Caco-2 (cell line): ENCODE measurements around the gene FUBP3. TPM values are rescaled to one million over a fixed set of nuclear protein-coding genes. Genes with fewer than 3 reads are reported as not detected.

Source experiments
- BruUV-seq: library from RNA; stranded (reverse); fragments of 400-500 nt; replicated peaks from 2 replicates; lab custom pipeline; 2021; lab: Mats Ljungman, UMichigan
- CTCF ChIA-PET: fragments of 300-600 bp; sonication (Branson Sonifier 250); formaldehyde crosslinking; loops from one replicate; lab custom pipeline; 2022; ENCODE audit warnings: antibody characterized with exemption; lab: Charles Lee
- POLR2A ChIA-PET: fragments of 300-600 bp; sonication (Branson Sonifier 250); formaldehyde crosslinking; loops from one replicate; lab custom pipeline; 2022; ENCODE audit warnings: antibody characterized with exemption; lab: Charles Lee
- DNase-seq, 2 experiments: peaks; one replicate each; pipeline versions ENCODE4 v3.0.0 to v3.0.0-alpha.2; 2020 to 2022
- H3K27me3 ChIP-seq: replicated peaks from 2 replicates; pipeline ENCODE4 v1.6.0; 2011; ENCODE audit warnings: low read length; ENCODE audit not compliant: control insufficient read depth, insufficient read depth
- H3K36me3 ChIP-seq: 2 replicates; pipeline ENCODE4 v1.5.1; 2011; ENCODE audit warnings: low read length; ENCODE audit not compliant: control insufficient read depth, insufficient read depth
- H3K4me1 ChIP-seq: fragments of 250-450 bp; sonication (Bioruptor Pico); 2 replicates; pipeline ENCODE4 v1.5.1; 2020; ENCODE audit warnings: mild to moderate bottlenecking
- H3K4me3 ChIP-seq: 2 replicates; pipeline ENCODE4 v1.5.1; 2011; ENCODE audit warnings: low read depth, mild to moderate bottlenecking, control low read depth, low read length
- H3K9me3 ChIP-seq: fragments of 250-450 bp; sonication (Bioruptor Pico); 2 replicates; pipeline ENCODE4 v1.5.1; 2020; ENCODE audit warnings: mild to moderate bottlenecking, moderate library complexity
- H3K27ac Mint-ChIP-seq: one replicate; pipeline ENCODE4 v1.8.0; 2022; ENCODE audit warnings: mixed read lengths; ENCODE audit not compliant: unreplicated experiment
- H3K27me3 Mint-ChIP-seq: one replicate; pipeline ENCODE4 v1.8.0; 2022; ENCODE audit warnings: mixed read lengths; ENCODE audit not compliant: insufficient read depth, unreplicated experiment
- H3K36me3 Mint-ChIP-seq: one replicate; pipeline ENCODE4 v1.8.0; 2022; ENCODE audit warnings: mild to moderate bottlenecking, mixed read lengths; ENCODE audit not compliant: insufficient read depth, unreplicated experiment
- H3K4me1 Mint-ChIP-seq: one replicate; pipeline ENCODE4 v1.8.0; 2022; ENCODE audit warnings: low read depth, mixed read lengths; ENCODE audit not compliant: unreplicated experiment
- H3K4me3 Mint-ChIP-seq: one replicate; pipeline ENCODE4 v1.8.0; 2022; ENCODE audit warnings: mild to moderate bottlenecking, moderate library complexity, mixed read lengths; ENCODE audit not compliant: unreplicated experiment
- H3K9me3 Mint-ChIP-seq: one replicate; pipeline ENCODE4 v1.8.0; 2022; ENCODE audit warnings: mixed read lengths; ENCODE audit not compliant: unreplicated experiment
- CTCF ChIP-seq, 2 experiments: fragments of 200-600 bp in 1 of 2; IDR thresholded peaks; 1 replicate in 1 of 2; 2 replicates in 1 of 2; pipeline versions ENCODE4 v1.5.1 to v1.8.0; 2011 to 2022; ENCODE audit warnings: antibody characterized with exemption in 1 of 2, control low read depth in 1 of 2, inconsistent platforms in 1 of 2, low read depth in 1 of 2, low read length in 1 of 2, mild to moderate bottlenecking in 1 of 2, moderate library complexity in 1 of 2; ENCODE audit not compliant: insufficient read depth in 1 of 2, severe bottlenecking in 1 of 2, unreplicated experiment in 1 of 2
- intact Hi-C: fragments of 100-400 bp; cut with micrococcal nuclease; formaldehyde crosslinking; loops from one replicate; pipeline ENCODE4 v1.10.0; 2022; ENCODE audit not compliant: unreplicated experiment
- total RNA-seq: library from RNA; stranded (reverse); gene quantifications from 2 replicates; pipeline ENCODE4 v1.2.3, GENCODE V29; 2022

The FUBP3 gene
- total RNA-seq, 1 experiment from 2014 or later, result 76.1 TPM

GRCh38 chr9:130590305-130590704, 10.9 kb downstream of the FUBP3 start:
- no peaks in the 10 kb centered on the region for H3K4me1 ChIP-seq
- intact Hi-C loops, result no loop called here
- H3K4me1 Mint-ChIP-seq, result no peaks in the 10 kb centered on the region
- no peaks in the 10 kb centered on the region; the same call in 1 of the 2 replicates for H3K36me3 ChIP-seq
- DNase-seq, result no peak
- no TSS peak for BruUV-seq
- no peaks in the 10 kb centered on the region for H3K27me3 ChIP-seq
- POLR2A ChIA-PET, result no interaction called here
- TF ChIP-seq CTCF (IDR thresholded peaks at IDR 0.05; ENCODE audit: insufficient read depth in 1 of 2, low read depth in 1 of 2, low read length in 1 of 2, severe bottlenecking in 1 of 2, unreplicated experiment in 1 of 2), result no peak
- no peaks in the 10 kb centered on the region for H3K27me3 Mint-ChIP-seq
- H3K9me3 Mint-ChIP-seq, result no peaks in the 10 kb centered on the region
- peaks cover 29% of the 10 kb centered on the region for H3K36me3 Mint-ChIP-seq
- no peaks in the 10 kb centered on the region for H3K9me3 ChIP-seq
- no peak overlapping the region for H3K27ac Mint-ChIP-seq
- no peak overlapping the region for H3K4me3 Mint-ChIP-seq
- H3K4me3 ChIP-seq, result no peak overlapping the region
- CTCF ChIA-PET, result no interaction called here

GRCh38 chr9:130593020-130593419, 13.6 kb downstream of the FUBP3 start:
- CTCF ChIA-PET, result no interaction called here
- H3K27ac Mint-ChIP-seq, result no peak overlapping the region
- TF ChIP-seq CTCF (IDR thresholded peaks at IDR 0.05; ENCODE audit: insufficient read depth in 1 of 2, low read depth in 1 of 2, low read length in 1 of 2, severe bottlenecking in 1 of 2, unreplicated experiment in 1 of 2), result no peak
- H3K36me3 ChIP-seq, result no peaks in the 10 kb centered on the region; the same call in 1 of the 2 replicates
- DNase-seq, result no peak
- no peaks in the 10 kb centered on the region for H3K27me3 ChIP-seq
- H3K4me1 Mint-ChIP-seq, result no peaks in the 10 kb centered on the region
- H3K36me3 Mint-ChIP-seq, result peaks cover 45% of the 10 kb centered on the region
- no peak overlapping the region for H3K4me3 ChIP-seq
- H3K4me1 ChIP-seq, result no peaks in the 10 kb centered on the region
- H3K9me3 Mint-ChIP-seq, result no peaks in the 10 kb centered on the region
- POLR2A ChIA-PET, result no interaction called here
- H3K27me3 Mint-ChIP-seq, result no peaks in the 10 kb centered on the region
- H3K9me3 ChIP-seq, result no peaks in the 10 kb centered on the region
- BruUV-seq, result no TSS peak
- no peak overlapping the region for H3K4me3 Mint-ChIP-seq
- intact Hi-C loops, result no loop called here

GRCh38 chr9:130597228-130597627, 17.9 kb downstream of the FUBP3 start:
- Mint-ChIP-seq H3K9me3 (no peaks in the 10 kb centered on the region), H3K27ac (no peak overlapping the region), H3K4me1 (peaks cover 10% of the 10 kb centered on the region), H3K36me3 (peaks cover 67% of the 10 kb centered on the region), H3K4me3 (no peak overlapping the region), H3K27me3 (no peaks in the 10 kb centered on the region)
- intact Hi-C loops, result no loop called here
- ChIA-PET POLR2A (no interaction called here), CTCF (no interaction called here)
- BruUV-seq, result no TSS peak
- H3K4me3 ChIP-seq, result no peak overlapping the region
- H3K4me1 ChIP-seq, result no peaks in the 10 kb centered on the region; the same call in 1 of the 2 replicates
- H3K36me3 ChIP-seq, result no peaks in the 10 kb centered on the region
- DNase-seq, result no peak
- H3K9me3 ChIP-seq, result no peaks in the 10 kb centered on the region
- TF ChIP-seq CTCF (IDR thresholded peaks at IDR 0.05; ENCODE audit: insufficient read depth in 1 of 2, low read depth in 1 of 2, low read length in 1 of 2, severe bottlenecking in 1 of 2, unreplicated experiment in 1 of 2), result no peak
- H3K27me3 ChIP-seq, result no peaks in the 10 kb centered on the region
